ENCODE results near the gene SNAP91.
"Not testable (repeated sequence)": the region's sequence is repeated elsewhere in the genome, so short reads cannot be mapped to it uniquely, and the experiment has no call there.

The SNAP91 gene

DNA sequence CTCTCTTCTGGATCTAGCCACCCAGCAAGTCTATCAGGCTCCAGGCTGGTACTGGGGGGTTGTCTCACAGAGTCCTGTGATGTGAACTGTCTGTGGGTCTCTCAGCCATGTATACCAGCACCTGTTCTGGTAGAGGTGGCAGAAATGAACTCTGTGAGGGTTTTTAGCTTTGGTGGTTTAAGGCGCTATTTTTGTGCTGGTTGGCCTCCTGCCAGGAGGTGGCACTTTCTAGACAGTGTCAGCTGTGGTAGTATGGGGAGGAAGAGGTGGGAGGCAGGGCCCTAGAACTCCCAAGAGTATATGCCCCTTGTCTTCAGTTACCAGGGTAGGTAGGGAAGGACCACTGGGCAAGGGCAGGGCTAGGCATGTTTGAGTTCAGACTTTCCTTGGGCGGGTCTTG, 75.8 kb downstream of the SNAP91 start:
- DNase-seq (ENCODE audit: low read depth in 2 of 2): no peak

DNA sequence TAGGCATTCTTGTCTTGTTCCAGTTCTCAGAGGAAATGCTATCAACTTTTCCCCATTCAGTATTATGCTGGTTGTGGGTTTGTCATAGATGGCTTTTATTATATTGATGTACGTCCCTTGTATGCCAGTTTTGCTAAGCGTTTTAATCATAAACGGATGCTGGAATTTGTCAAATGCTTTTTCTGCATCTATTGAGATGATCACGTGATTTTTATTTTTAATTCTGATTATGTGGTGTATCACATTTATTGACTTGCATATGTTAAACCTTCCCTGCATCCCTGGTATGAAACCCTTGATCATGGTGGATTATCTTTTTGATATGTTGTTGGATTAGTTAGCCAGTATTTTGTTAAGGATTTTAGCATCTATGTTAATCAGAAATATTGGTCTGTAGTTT, 79.0 kb downstream of the SNAP91 start:
- not testable (repeated sequence) for DNase-seq (ENCODE audit: low read depth in 2 of 2)

GRCh38 chr6:83615025-83615999, 93.6 kb downstream of the SNAP91 start:
- no peak for DNase-seq (ENCODE audit: low read depth in 2 of 2)

DNA sequence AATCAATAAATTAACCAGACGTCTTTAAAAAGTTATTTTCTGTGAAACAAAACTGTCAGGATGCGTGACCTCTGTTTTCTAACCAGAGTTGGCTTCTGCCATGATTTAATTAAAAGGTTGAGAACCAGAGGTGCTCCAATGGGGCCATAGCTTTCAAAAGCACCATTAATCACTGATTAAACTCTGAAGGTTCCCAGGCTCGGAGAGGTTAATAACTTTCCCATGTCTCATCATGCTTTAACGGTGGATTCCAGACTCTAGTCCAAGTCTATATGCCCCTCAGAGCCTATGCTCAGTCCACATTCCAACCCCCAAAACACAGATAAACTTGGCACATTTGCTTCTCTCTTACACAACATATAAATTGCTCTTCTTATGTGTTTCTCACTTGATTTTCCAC, 95.5 kb downstream of the SNAP91 start:
- DNase-seq (ENCODE audit: low read depth in 2 of 2): no peak

GRCh38 chr6:83609248-83609647, 99.7 kb downstream of the SNAP91 start:
- no peak for DNase-seq (ENCODE audit: low read depth in 2 of 2)

- no peak for DNase-seq (ENCODE audit: low read depth in 2 of 2)
Observed at GRCh38 chr6:83605517-83605916, 103.4 kb downstream of the SNAP91 start.

DNA sequence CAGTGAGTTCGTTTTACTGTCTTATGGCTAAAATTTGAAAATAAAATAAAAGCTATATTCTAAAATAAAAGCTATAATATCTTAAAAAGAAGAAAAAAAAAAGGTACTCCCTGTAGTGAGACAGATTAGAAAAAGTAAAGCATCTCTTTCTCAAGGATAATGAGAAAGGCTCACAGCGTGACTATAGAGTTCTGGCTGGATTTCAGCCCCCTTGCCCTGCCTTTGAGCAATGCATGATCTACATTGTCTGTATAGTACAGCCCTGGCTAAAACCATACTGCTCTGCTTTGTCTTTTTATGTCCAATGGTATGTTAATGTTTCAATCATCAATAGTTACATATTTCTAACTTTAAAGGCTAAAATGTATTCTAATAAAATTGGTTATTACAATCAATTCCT, 105.3 kb downstream of the SNAP91 start:
- DNase-seq (ENCODE audit: low read depth in 2 of 2): no peak

- no peak for DNase-seq (ENCODE audit: low read depth in 2 of 2)
Observed at GRCh38 chr6:83601119-83601518, 107.8 kb downstream of the SNAP91 start.

DNA sequence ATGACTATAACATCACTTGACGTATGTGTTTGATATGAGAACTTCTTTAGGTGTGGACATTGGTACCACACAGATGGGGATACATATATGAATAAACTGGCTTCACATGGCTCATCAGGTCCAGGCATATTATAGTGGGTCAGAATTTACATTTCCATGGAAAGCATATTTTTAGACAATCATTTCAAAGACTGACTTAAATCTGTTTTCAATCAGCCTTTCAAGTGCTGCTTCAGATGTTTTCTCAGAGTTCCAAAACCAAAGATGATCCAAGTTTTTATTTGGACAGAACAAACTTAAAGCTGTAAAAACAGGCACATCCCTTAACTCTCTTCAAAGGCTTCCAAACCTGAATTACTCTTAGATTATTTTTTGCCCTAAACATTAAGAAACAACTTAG, 108.4 kb downstream of the SNAP91 start:
- DNase-seq (ENCODE audit: low read depth in 2 of 2): no peak

DNA sequence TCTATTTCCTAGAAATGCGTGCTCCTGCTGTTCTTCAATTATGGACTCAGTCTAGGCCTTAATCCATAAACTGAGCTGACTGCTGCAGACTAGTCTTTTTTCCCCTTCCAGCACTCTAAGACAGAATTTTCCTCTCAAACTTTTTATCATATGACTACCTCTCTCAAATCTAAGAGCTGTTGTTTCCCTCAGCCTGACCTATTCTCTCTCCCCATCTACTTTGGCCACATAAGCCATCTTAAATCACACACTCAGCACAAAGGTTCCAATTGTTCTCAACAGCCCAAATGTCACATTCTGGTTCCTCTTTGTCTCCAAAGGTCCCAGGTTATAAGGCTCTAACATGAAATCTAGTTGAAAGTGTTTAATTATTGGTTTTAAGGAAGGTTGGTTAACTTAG, 111.4 kb downstream of the SNAP91 start:
- no peak for DNase-seq (ENCODE audit: low read depth in 2 of 2)

GRCh38 chr6:83597051-83597450, 111.8 kb downstream of the SNAP91 start:
- no peak for DNase-seq (ENCODE audit: low read depth in 2 of 2)

- no peak for DNase-seq (ENCODE audit: low read depth in 2 of 2)
Observed at GRCh38 chr6:83594941-83595340, 114.0 kb downstream of the SNAP91 start.

GRCh38 chr6:83593395-83593785, 115.5 kb downstream of the SNAP91 start:
- DNase-seq (ENCODE audit: low read depth in 2 of 2): no peak

DNA sequence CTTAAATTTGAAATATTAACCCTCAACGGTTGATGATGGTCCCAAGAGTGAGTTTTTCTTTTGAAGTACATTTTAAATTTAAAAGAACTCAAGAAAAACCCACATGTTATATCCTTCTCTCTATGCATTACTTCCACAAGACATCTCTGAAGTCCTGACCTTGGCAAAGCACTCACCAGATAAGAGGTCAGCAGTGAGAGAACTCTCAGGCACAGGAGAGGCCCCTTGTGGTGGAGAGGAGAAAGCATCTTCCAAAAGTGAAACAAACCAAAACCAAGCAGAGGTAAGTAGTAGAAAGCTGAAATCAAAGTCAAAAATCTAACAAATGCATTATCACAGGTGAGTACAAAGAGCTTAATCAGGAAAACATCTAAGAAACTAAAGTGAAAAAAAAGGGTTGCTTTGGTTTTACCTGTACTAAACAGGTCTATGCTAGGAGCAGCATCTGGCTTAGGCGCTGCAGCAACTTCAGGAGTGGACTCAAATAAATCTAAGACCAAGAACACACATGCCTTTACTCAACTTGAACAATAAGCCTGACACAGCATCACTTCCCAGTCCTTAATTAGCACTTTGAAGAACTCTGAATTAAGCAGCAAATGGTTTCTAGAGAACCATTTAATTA, 116.0 kb downstream of the SNAP91 start:
- no peak for DNase-seq (ENCODE audit: low read depth in 2 of 2)

DNA sequence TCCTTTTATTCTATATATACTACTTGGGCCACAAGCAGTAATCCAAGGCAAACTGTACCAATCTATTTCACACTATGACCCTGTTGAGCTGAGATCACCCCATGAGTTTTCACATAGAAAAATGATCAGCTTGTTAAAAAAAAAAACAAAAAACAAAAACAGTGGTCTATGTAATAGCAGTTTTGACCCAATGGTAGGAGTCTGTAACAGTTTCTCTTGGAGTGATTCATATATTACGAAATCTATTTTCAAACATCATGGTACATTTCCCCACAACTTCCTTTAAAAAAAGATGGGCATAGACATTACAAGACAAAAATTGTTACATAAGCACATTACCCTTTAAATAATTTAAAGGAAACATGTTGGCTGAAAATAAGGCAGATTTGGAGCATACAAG, 118.5 kb downstream of the SNAP91 start:
- DNase-seq (ENCODE audit: low read depth in 2 of 2): no peak

DNA sequence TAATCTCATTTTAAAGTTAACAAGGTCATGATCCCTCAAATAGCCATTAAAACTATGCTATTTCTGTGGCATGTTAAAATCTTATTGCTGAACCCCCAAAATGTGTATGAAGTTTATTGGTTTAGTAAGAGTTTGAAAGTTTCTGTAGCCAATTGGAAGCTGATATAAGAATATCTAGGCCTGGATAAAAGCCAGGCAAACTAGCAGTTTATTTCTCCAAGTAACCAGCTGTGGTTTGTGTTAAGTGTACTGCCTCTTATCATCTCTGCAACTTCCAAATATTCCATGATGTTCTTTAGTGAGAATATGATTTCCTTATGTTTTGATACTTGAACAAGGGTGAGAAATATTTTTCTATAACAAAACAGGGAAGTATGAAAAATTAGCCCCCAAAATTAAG, 119.8 kb downstream of the SNAP91 start:
- no peak for DNase-seq (ENCODE audit: low read depth in 2 of 2)

DNA sequence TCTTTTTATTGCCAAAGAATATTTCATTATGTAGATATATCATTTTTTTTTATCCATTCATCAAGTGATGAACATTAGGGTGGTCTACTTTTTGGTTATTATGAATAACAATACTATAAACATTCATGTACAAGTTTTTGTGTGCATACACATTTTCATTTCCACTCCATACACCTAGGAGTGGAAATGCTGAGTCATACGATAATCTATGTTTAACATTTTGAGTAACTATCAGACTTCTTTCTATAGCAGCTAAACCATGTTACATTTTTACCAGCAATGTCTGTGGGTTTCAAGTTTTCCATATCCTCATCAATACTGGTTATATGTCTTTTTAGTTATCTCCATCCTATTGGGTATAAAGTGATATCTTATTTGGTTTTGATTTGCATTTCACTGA, 130.8 kb downstream of the SNAP91 start:
- no peak for DNase-seq (ENCODE audit: low read depth in 2 of 2)

GRCh38 chr6:83574783-83575182, 134.1 kb downstream of the SNAP91 start:
- DNase-seq (ENCODE audit: low read depth in 2 of 2): no peak

DNA sequence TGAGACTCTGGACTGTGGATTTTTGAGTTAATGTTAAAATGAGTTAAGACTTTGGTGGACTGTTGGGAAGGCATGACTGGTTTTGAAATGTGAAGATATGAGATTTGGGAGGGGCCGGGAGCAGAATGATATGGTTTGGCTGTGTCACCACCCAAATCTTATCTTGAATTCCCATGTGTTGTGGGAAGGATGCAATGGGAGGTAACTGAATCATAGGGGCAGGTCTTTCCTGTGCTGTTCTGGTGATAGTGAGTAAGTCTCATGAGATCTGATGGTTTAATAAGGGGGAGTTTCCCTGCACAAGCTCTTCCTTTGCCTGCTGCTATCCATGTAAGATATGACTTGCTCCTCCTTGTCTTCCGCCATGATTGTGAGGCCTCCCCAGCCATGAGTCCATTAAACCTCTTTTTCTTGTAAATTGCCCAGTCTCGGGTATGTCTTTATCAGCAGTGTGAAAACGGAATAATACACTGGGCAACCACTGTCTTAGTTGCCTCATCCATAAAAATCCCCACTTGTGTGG, 137.2 kb downstream of the SNAP91 start:
- DNase-seq (ENCODE audit: low read depth in 2 of 2): not testable (repeated sequence)

DNA sequence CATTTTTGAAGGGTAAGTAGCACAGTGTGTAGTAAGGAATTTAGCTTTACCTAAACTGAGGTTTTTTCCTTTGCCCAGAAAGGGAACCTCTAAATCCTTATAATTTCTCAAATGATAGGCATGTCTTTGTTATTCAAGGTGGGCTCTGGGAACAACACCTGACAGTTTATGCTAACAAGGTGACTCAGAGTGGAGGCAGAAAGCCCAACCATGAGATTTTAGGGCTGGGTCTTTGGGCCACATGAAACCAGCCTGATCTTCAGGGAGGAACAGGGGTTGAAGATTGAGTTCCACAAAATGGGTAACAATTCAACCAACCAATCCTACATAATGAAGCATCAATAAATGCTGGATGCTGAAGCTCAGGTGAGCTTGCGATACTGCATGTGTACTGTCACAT, 149.9 kb downstream of the SNAP91 start:
- DNase-seq (ENCODE audit: low read depth in 2 of 2): no peak

DNA sequence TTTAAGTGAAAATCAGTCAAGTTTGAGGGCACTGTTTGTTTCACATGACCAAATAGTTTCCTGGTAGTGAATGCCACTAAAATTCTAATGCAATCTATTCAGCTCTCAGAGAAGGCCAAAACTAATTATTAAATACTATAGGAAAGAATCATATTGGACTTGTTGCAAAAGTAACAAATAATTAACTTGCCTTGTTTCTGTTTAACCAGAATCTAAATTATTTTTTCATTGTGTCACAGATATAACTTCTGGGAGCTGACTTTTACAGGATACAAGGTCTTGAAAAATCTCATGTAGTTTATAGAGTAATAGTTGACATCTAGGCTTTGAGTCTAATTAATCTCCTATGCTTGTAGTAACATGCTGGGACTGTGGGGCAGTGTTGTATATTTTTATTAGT, 152.0 kb downstream of the SNAP91 start:
- DNase-seq (ENCODE audit: low read depth in 2 of 2): no peak

- not testable (repeated sequence) for DNase-seq (ENCODE audit: low read depth in 2 of 2)
Observed at GRCh38 chr6:83551748-83552147, 157.2 kb downstream of the SNAP91 start.

DNA sequence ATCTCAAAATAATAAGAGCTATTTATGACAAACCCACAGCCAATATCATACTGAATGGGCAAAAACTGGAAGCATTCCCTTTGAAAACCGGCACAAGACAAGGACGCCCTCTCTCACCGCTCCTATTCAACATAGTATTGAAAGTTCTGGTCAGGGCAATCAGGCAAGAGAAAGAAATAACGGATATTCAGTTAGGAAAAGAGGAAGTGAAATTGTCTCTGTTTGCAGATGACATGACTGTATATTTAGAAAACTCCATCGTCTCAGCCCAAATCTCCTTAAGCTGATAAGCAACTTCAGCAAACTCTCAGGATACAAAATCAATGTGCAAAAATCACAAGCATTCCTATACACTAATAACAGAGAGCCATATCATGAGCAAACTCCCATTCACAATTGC, 158.4 kb downstream of the SNAP91 start:
- not testable (repeated sequence) for DNase-seq (ENCODE audit: low read depth in 2 of 2)
